ENCODE results near the gene PMFBP1. TPM values are rescaled to one million over a fixed set of nuclear protein-coding genes. Genes with fewer than 3 reads are reported as not detected.

Gene PMFBP1
- total RNA-seq, 1 experiment from 2014 or later: 5.6 TPM

GRCh38 chr16:72109300-72109699 lies 62.7 kb downstream of the PMFBP1 start:
- Histone ChIP-seq H2AFZ (ENCODE audit: low read depth, low read length, poor library complexity, severe bottlenecking) (no peak overlapping the region), H3K9me3 (ENCODE audit: control insufficient read depth in 1 of 2, insufficient read depth in 1 of 2, low read depth in 1 of 2, low read length in 2 of 2) (no peaks in the 10 kb centered on the region), H3K27me3 (ENCODE audit: insufficient read depth, low read length) (no peaks in the 10 kb centered on the region), H3K27ac (ENCODE audit: low read depth, low read length) (no peak overlapping the region), H3K4me3 (replicated peaks in 1 of 2; ENCODE audit: low read depth in 1 of 2, low read length in 2 of 2) (no peak overlapping the region), H3K9me2 (ENCODE audit: insufficient read depth) (no peaks in the 10 kb centered on the region), H3K4me1 (ENCODE audit: control insufficient read depth in 1 of 2, insufficient read depth in 2 of 2, low read length in 2 of 2) (no peaks in the 10 kb centered on the region), H4K20me1 (ENCODE audit: insufficient read depth) (no peaks in the 10 kb centered on the region), H3K79me2 (ENCODE audit: insufficient read depth, low read length) (no peaks in the 10 kb centered on the region), H3K4me2 (ENCODE audit: low read length) (no peak overlapping the region), H3K36me3 (ENCODE audit: control insufficient read depth in 1 of 2, insufficient read depth in 2 of 2, low read length in 2 of 2) (peaks cover 38 to 41% of the 10 kb centered on the region in 2 experiments), H3K9ac (ENCODE audit: low read length) (no peak overlapping the region)
- ChIA-PET POLR2A (no interaction called here), CTCF (no interaction called here), RAD21 (ENCODE audit: low non-redundant PET in 1 of 2, low total read pairs in 2 of 2, uncharacterized antibody in 2 of 2, unreplicated experiment in 2 of 2) (no interaction called here)
- intact Hi-C loops (cut with micrococcal nuclease): no loop called here
- no peak for ATAC-seq
- no peak for DNase-seq (ENCODE audit: low read depth, low spot score)
- TF ChIP-seq ATF3 (IDR thresholded peaks at IDR 0.05) (no peak), CEBPB (IDR thresholded peaks at IDR 0.05; ENCODE audit: low read depth) (no peak), ZNF274 (IDR thresholded peaks at IDR 0.05; ENCODE audit: low read depth, low read length) (no peak), RAD21 (IDR thresholded peaks at IDR 0.05; ENCODE audit: low read depth) (no peak), CBX3 (IDR thresholded peaks at IDR 0.05; ENCODE audit: low read depth) (no peak), EZH2 (IDR thresholded peaks at IDR 0.05) (no peak), YY1 (IDR thresholded peaks at IDR 0.05; ENCODE audit: extremely low read depth, insufficient replicate concordance, low read depth, low read length) (no peak), POLR2AphosphoS5 (IDR thresholded peaks at IDR 0.05; ENCODE audit: low read depth, low read length) (no peak), SP1 (IDR thresholded peaks at IDR 0.05; ENCODE audit: low read depth) (no peak), MAX (IDR thresholded peaks at IDR 0.05) (no peak), SRF (IDR thresholded peaks at IDR 0.05; ENCODE audit: low read depth) (no peak), EGR1 (IDR thresholded peaks at IDR 0.05; ENCODE audit: low read depth) (no peak), EZH2phosphoT487 (IDR thresholded peaks at IDR 0.05; ENCODE audit: borderline replicate concordance) (no peak), TCF7L2 (IDR thresholded peaks at IDR 0.05; ENCODE audit: borderline replicate concordance, extremely low read depth, insufficient read depth, insufficient read length) (no peak), ZBTB33 (IDR thresholded peaks at IDR 0.05; ENCODE audit: extremely low read depth, insufficient replicate concordance, low read length) (no peak), ELF1 (IDR thresholded peaks at IDR 0.05; ENCODE audit: borderline replicate concordance, low read depth) (no peak), POLR2A (IDR thresholded peaks at IDR 0.05; ENCODE audit: borderline replicate concordance, extremely low read depth, insufficient read depth, insufficient read length) (no peak), ZFX (IDR thresholded peaks at IDR 0.05) (no peak), SIN3A (IDR thresholded peaks at IDR 0.05; ENCODE audit: low read depth) (no peak)
- BruUV-seq (replicated peaks): no TSS peak

Data from HCT116 (cell line).